Measurements from ENCODE around the gene DNAJC5. TPM values are rescaled to one million over a fixed set of nuclear protein-coding genes. Genes with fewer than 3 reads are reported as not detected.

The DNAJC5 gene
- total and polyA plus RNA-seq, 2 donors = 23.3 to 26.1 TPM

Other genes with a start within 250 kb of the DNAJC5 start
- 71.5 TPM for gene STMN3, start 241.7 kb upstream of the DNAJC5 start, total RNA-seq
- gene STMN3, start 241.7 kb upstream of the DNAJC5 start, polyA plus RNA-seq = 77.9 TPM
- gene RTEL1, start 236.8 kb upstream of the DNAJC5 start, total RNA-seq = 8.1 TPM
- gene RTEL1, start 236.8 kb upstream of the DNAJC5 start, polyA plus RNA-seq = 18.8 TPM
- gene TNFRSF6B, start 198.5 kb upstream of the DNAJC5 start, total RNA-seq = 13.5 TPM
- gene TNFRSF6B, start 198.5 kb upstream of the DNAJC5 start, polyA plus RNA-seq = 34.7 TPM
- gene ARFRP1, start 187.2 kb upstream of the DNAJC5 start, total RNA-seq = 39.2 TPM
- 94.0 TPM for gene ARFRP1, start 187.2 kb upstream of the DNAJC5 start, polyA plus RNA-seq
- 16.5 TPM for gene ZGPAT, start 187.1 kb upstream of the DNAJC5 start, total RNA-seq
- 66.6 TPM for gene ZGPAT, start 187.1 kb upstream of the DNAJC5 start, polyA plus RNA-seq
- 80.5 TPM for gene LIME1, start 158.5 kb upstream of the DNAJC5 start, total RNA-seq
- 181 TPM for gene LIME1, start 158.5 kb upstream of the DNAJC5 start, polyA plus RNA-seq
- 33.4 TPM for gene SLC2A4RG, start 155.3 kb upstream of the DNAJC5 start, total RNA-seq
- gene SLC2A4RG, start 155.3 kb upstream of the DNAJC5 start, polyA plus RNA-seq = 66.1 TPM
- 5.8 TPM for gene ZBTB46, start 63.9 kb upstream of the DNAJC5 start, total RNA-seq
- 3.7 TPM for gene ZBTB46, start 63.9 kb upstream of the DNAJC5 start, polyA plus RNA-seq
- not detected for gene ABHD16B, start 33.6 kb upstream of the DNAJC5 start, total RNA-seq
- gene ABHD16B, start 33.6 kb upstream of the DNAJC5 start, polyA plus RNA-seq = 0.57 TPM
- gene TPD52L2, start 29.9 kb upstream of the DNAJC5 start, total RNA-seq = 37.9 TPM
- 73.2 TPM for gene TPD52L2, start 29.9 kb upstream of the DNAJC5 start, polyA plus RNA-seq
- 21.2 TPM for gene UCKL1, start 61.3 kb downstream of the DNAJC5 start, total RNA-seq
- 51.8 TPM for gene UCKL1, start 61.3 kb downstream of the DNAJC5 start, polyA plus RNA-seq
- 10.0 TPM for gene ZNF512B, start 74.8 kb downstream of the DNAJC5 start, total RNA-seq
- 13.4 TPM for gene ZNF512B, start 74.8 kb downstream of the DNAJC5 start, polyA plus RNA-seq
- 3.4 TPM for gene SAMD10, start 84.5 kb downstream of the DNAJC5 start, total RNA-seq
- gene SAMD10, start 84.5 kb downstream of the DNAJC5 start, polyA plus RNA-seq = 10.5 TPM
- gene PRPF6, start 86.0 kb downstream of the DNAJC5 start, total RNA-seq = 45.1 TPM
- 56.1 TPM for gene PRPF6, start 86.0 kb downstream of the DNAJC5 start, polyA plus RNA-seq
- 17.0 TPM for gene C20orf204, start 141.1 kb downstream of the DNAJC5 start, total RNA-seq
- 8.2 TPM for gene C20orf204, start 141.1 kb downstream of the DNAJC5 start, polyA plus RNA-seq
- 0.66 TPM for gene SOX18, start 154.5 kb downstream of the DNAJC5 start, total RNA-seq
- gene SOX18, start 154.5 kb downstream of the DNAJC5 start, polyA plus RNA-seq = 17.2 TPM
- 24.6 TPM for gene TCEA2, start 168.1 kb downstream of the DNAJC5 start, total RNA-seq
- 53.2 TPM for gene TCEA2, start 168.1 kb downstream of the DNAJC5 start, polyA plus RNA-seq
- gene RGS19, start 184.4 kb downstream of the DNAJC5 start, total RNA-seq = 42.8 TPM
- 27.2 TPM for gene RGS19, start 184.4 kb downstream of the DNAJC5 start, polyA plus RNA-seq
- gene OPRL1, start 185.0 kb downstream of the DNAJC5 start, total RNA-seq = 1.4 TPM
- gene OPRL1, start 185.0 kb downstream of the DNAJC5 start, polyA plus RNA-seq = 1.1 TPM
- 0.80 TPM for gene LKAAEAR1, start 189.3 kb downstream of the DNAJC5 start, total RNA-seq
- 0.14 TPM for gene LKAAEAR1, start 189.3 kb downstream of the DNAJC5 start, polyA plus RNA-seq
- gene NPBWR2, start 212.4 kb downstream of the DNAJC5 start, total RNA-seq = not detected
- 0.02 TPM for gene NPBWR2, start 212.4 kb downstream of the DNAJC5 start, polyA plus RNA-seq

Data from thymus (tissue), 2 donors.